Natural killer cell (primary cell): ENCODE measurements around the gene ENO1. TPM values are rescaled to one million over a fixed set of nuclear protein-coding genes. Genes with fewer than 3 reads are reported as not detected.

ENCODE experiments used
- ATAC-seq, 3 donors: fragments of 150-1000 bp in 2 of 3; fragments of 200-7000 bp in 1 of 3; cut with Tn5 transposase; 1 replicate in 1 of 3; 2 replicates in 2 of 3; pipeline ENCODE4 v1.10.0; 2021; ENCODE audit warnings: mild to moderate bottlenecking in 2 of 3, moderate library complexity in 2 of 3
- DNase-seq, 2 donors: peaks; one replicate each; pipeline versions ENCODE4 v3.0.0 to v3.0.0-alpha.2; 2013 to 2021; ENCODE audit warnings: mixed read lengths in 1 of 2
- H3K27ac ChIP-seq: one replicate; pipeline ENCODE4 v1.5.1; 2013; ENCODE audit warnings: mild to moderate bottlenecking, low read length
- H3K27me3 ChIP-seq: one replicate; pipeline ENCODE4 v1.6.1; 2013; ENCODE audit warnings: low read length; ENCODE audit not compliant: control insufficient read depth, insufficient read depth
- H3K36me3 ChIP-seq: one replicate; pipeline ENCODE4 v1.6.1; 2013; ENCODE audit warnings: low read length; ENCODE audit not compliant: control insufficient read depth, insufficient read depth
- H3K4me1 ChIP-seq: one replicate; pipeline ENCODE4 v1.6.1; 2013; ENCODE audit warnings: low read length; ENCODE audit not compliant: control insufficient read depth, insufficient read depth
- H3K4me3 ChIP-seq: one replicate; pipeline ENCODE4 v1.5.1; 2013; ENCODE audit warnings: low read length
- H3K9me3 ChIP-seq: one replicate; pipeline ENCODE4 v1.6.1; 2013; ENCODE audit warnings: low read length; ENCODE audit not compliant: control insufficient read depth, insufficient read depth
- H3K27ac Mint-ChIP-seq, 2 donors: one replicate each; pipeline ENCODE4 v1.8.0; 2022; ENCODE audit warnings: mild to moderate bottlenecking in 2 of 2, mixed read lengths in 2 of 2, moderate library complexity in 1 of 2
- H3K27me3 Mint-ChIP-seq, 2 donors: one replicate each; pipeline ENCODE4 v1.8.0; 2022; ENCODE audit warnings: low read depth in 2 of 2, mixed read lengths in 2 of 2
- H3K36me3 Mint-ChIP-seq: one replicate; pipeline ENCODE4 v1.8.0; 2022; ENCODE audit warnings: mixed read lengths
- H3K4me1 Mint-ChIP-seq, 2 donors: one replicate each; pipeline ENCODE4 v1.8.0; 2022; ENCODE audit warnings: mixed read lengths in 2 of 2
- H3K4me3 Mint-ChIP-seq: one replicate; pipeline ENCODE4 v1.8.0; 2022; ENCODE audit warnings: mild to moderate bottlenecking, moderate library complexity, mixed read lengths
- H3K9me3 Mint-ChIP-seq, 2 donors: one replicate each; pipeline ENCODE4 v1.8.0; 2022; ENCODE audit warnings: mixed read lengths in 2 of 2
- CTCF ChIP-seq: fragments of 200-600 bp; IDR thresholded peaks from one replicate; pipeline ENCODE4 v1.8.0; 2022; ENCODE audit warnings: antibody characterized with exemption
- WGBS: methylation state at CpG from one replicate; pipeline ENCODE4 v1.1.7; 2013; ENCODE audit warnings: missing lambda C conversion rate; ENCODE audit not compliant: insufficient coverage; 5-methylcytosine and 5-hydroxymethylcytosine counted together
- intact Hi-C: fragments of 100-400 bp; cut with micrococcal nuclease; formaldehyde crosslinking; loops from one replicate; pipeline ENCODE4 v1.14.2; 2022
- total RNA-seq, 4 donors: library from RNA; stranded (reverse); fragments of 120-200 nt in 1 of 4; gene quantifications; one replicate each; pipeline versions ENCODE4 v1.2.3 to v1.2.4, GENCODE V29; 2013 to 2022

ENO1 gene
- total RNA-seq, 3 donors from 2014 or later (not counting 1 experiment from before 2014, with no cell fraction given), result 254 to 299 (median 266) TPM

- Mint-ChIP-seq H3K4me3 (peak overlapping the region; percentile 94), H3K27me3 (no peaks in the 10 kb centered on the region), H3K27ac (peak overlapping the region; percentile 95 to 96), H3K9me3 (no peaks in the 10 kb centered on the region), H3K4me1 (peaks cover 64 to 67% of the 10 kb centered on the region in 2 donors), H3K36me3 (no peaks in the 10 kb centered on the region)
- peak overlapping the region; percentile 12 for H3K27ac ChIP-seq
- DNase-seq (no peak), ATAC-seq (no peak)
- intact Hi-C loops, result loop anchor here (5.0 to 10.0 kb wide), 2 partner anchors 59 to 1039 kb away; partner anchors contain the start of genes CTNNBIP1 and RERE
- H3K4me3 ChIP-seq, result no peak overlapping the region
- no CpG with 5 or more reads among the region's 3 CpGs for WGBS
- no peak for TF ChIP-seq CTCF
- no peaks in the 10 kb centered on the region for H3K27me3 ChIP-seq
- H3K9me3 ChIP-seq, result no peaks in the 10 kb centered on the region
- peaks cover 58% of the 10 kb centered on the region for H3K4me1 ChIP-seq
- H3K36me3 ChIP-seq, result peaks cover 40% of the 10 kb centered on the region
Measured at GRCh38 chr1:8876087-8876486, 2.4 kb downstream of the ENO1 start.

GRCh38 chr1:8875216-8875861 is 3.1 kb downstream of the ENO1 start:
- peaks cover 48% of the 10 kb centered on the region for H3K36me3 ChIP-seq
- Mint-ChIP-seq H3K4me1 (peaks cover 64 to 73% of the 10 kb centered on the region in 2 donors), H3K36me3 (no peaks in the 10 kb centered on the region), H3K27ac (peak overlapping the region; percentile 95 to 96), H3K4me3 (peak overlapping the region; percentile 75), H3K9me3 (no peaks in the 10 kb centered on the region), H3K27me3 (no peaks in the 10 kb centered on the region)
- no peak overlapping the region for H3K4me3 ChIP-seq
- DNase-seq (peak in 1 of 2 donors; percentile 65), ATAC-seq (no peak)
- peaks cover 63% of the 10 kb centered on the region for H3K4me1 ChIP-seq
- H3K27ac ChIP-seq, result peak overlapping the region; percentile 9
- WGBS, result 46% methylated on average over 7 of the region's 7 CpGs
- intact Hi-C loops, result loop anchor here (5.0 to 10.0 kb wide), 2 partner anchors 58 to 1039 kb away; partner anchors contain the start of genes CTNNBIP1 and RERE
- no peak for TF ChIP-seq CTCF
- H3K27me3 ChIP-seq, result no peaks in the 10 kb centered on the region
- H3K9me3 ChIP-seq, result no peaks in the 10 kb centered on the region

GRCh38 chr1:8874230-8875201 is 4.0 kb downstream of the ENO1 start:
- Histone ChIP-seq H3K27ac (peak overlapping the region; percentile 43), H3K36me3 (peaks cover 55% of the 10 kb centered on the region), H3K4me3 (no peak overlapping the region), H3K27me3 (no peaks in the 10 kb centered on the region), H3K9me3 (no peaks in the 10 kb centered on the region), H3K4me1 (peaks cover 62% of the 10 kb centered on the region)
- H3K27ac Mint-ChIP-seq, result peak overlapping the region; percentile 95 to 96
- no peak for ATAC-seq
- WGBS, result 92% methylated on average over 14 of the region's 15 CpGs
- H3K4me3 Mint-ChIP-seq, result peak overlapping the region; percentile 75
- peaks cover 56 to 67% of the 10 kb centered on the region in 2 donors for H3K4me1 Mint-ChIP-seq
- no peaks in the 10 kb centered on the region for H3K27me3 Mint-ChIP-seq
- no peak for TF ChIP-seq CTCF
- no peak for DNase-seq
- H3K36me3 Mint-ChIP-seq, result no peaks in the 10 kb centered on the region
- intact Hi-C loops, result loop anchor here (5.0 to 10.0 kb wide), 2 partner anchors 57 to 1040 kb away; partner anchors contain the start of genes CTNNBIP1 and RERE
- H3K9me3 Mint-ChIP-seq, result no peaks in the 10 kb centered on the region
